Measurements from ENCODE around the gene GALK1.
A peak's percentile ranks its signal among the peaks of the same experiment; 100 is the strongest.

The GALK1 gene

DNA sequence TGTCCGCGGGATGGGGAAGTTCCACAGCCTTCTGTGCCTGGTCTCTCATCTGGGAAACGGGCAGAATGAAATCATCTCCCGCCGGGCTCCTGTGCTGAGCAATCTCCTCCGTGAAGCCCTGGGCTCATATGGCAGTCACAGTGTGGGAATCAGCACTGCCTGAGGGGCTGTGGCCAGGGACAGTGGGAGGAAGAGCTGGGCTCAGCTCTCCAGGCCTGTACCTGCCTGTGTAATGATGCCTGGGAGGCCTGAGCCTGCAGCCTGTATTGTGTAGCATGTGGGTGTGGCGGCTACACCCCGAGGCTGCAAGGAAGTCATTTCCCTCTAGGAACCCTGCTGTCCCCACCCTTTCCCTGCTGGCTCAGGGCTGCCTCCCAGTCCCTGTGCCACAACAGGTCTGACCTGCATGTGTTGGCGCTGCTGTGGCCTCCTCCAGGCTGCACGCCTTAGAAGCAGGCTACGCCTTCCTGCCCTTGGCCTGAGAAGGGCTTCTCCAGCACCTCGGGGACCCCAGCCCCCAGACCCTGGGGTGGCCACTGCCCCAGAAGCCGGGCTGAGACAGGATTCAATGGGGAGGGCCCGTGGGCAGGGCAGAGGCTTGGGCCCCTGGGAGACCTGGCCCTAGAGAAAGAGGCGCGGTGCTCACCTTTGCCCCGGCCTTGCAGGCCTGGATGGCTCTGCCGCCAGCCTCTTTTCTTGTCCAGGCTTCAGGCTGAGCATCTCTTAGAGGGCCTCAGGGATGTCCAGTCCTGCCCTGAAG is 41.6 kb downstream of the GALK1 start:
- DNase-seq, result no peak

DNA sequence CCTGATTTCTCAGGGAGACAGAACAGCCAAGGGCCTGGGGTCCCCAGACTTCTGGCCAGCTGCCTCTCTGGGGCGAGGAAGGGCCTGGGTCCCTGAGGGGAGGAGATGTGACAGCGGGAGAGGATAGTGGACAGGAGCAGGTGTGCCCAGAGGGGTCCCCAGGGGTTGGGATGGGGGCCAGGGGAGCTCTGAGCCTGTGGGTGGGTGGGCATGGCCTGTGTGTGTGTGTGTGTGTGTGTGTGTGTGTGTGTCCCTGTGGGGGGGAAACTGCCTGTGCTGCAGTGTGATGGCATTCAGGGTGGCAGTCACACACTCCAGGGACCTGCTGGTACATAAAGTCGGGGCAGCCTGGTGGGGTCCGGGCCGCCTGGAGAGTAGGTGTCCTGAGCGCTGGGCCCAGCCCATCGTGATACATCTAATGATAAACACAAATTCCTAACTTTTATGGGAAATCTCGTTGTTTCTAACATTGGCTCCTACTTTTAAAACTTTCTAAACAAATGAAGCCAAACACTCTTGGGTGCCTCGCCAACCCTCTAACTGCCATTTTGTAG is 42.4 kb downstream of the GALK1 start:
- DNase-seq, result no peak

DNA sequence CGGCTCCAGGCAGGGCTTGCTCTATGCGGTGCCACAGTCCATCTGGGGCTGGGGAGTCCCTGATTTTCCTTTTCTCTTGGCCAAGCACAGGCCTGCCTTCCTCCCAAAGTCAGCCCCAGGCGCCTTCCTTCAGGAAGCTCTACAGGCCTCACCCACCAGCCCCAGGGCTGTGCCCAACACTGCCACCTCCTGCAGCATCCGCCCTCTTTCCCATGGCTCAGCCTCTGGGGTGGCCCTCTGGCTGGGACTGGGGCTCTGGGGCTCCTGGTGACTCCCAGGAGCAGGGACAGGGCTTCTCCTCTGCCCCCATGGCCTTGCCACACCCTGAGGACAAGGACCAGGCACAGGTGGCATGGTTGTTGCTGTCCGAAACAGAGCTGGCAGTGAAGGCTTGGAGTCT is 42.9 kb downstream of the GALK1 start:
- peak in 1 of 2 experiments; percentile 27 for DNase-seq

DNA sequence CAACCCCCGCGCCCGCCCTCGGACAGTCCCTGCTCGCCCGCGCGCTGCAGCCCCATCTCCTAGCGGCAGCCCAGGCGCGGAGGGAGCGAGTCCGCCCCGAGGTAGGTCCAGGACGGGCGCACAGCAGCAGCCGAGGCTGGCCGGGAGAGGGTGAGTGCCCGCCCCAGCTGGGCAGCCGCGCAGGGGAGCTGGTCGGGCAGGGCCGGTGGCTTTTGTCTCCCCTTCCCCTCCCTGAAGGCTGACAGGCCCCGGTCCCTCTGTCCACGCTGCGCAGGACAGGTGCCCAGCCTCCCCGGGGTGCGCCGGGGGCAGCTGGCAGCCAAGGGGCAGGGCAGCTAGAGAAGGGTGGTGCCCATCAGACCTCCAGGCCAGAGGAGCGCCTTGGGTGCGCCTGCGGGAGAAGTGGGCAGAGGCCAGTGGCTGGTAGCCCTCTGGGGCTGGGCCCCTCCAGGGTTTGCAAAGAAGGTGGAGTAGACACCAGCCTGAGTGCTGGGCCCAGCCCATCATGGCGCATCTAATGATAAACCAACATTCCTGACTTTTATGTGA is 43.5 kb downstream of the GALK1 start:
- DNase-seq, result no peak

DNA sequence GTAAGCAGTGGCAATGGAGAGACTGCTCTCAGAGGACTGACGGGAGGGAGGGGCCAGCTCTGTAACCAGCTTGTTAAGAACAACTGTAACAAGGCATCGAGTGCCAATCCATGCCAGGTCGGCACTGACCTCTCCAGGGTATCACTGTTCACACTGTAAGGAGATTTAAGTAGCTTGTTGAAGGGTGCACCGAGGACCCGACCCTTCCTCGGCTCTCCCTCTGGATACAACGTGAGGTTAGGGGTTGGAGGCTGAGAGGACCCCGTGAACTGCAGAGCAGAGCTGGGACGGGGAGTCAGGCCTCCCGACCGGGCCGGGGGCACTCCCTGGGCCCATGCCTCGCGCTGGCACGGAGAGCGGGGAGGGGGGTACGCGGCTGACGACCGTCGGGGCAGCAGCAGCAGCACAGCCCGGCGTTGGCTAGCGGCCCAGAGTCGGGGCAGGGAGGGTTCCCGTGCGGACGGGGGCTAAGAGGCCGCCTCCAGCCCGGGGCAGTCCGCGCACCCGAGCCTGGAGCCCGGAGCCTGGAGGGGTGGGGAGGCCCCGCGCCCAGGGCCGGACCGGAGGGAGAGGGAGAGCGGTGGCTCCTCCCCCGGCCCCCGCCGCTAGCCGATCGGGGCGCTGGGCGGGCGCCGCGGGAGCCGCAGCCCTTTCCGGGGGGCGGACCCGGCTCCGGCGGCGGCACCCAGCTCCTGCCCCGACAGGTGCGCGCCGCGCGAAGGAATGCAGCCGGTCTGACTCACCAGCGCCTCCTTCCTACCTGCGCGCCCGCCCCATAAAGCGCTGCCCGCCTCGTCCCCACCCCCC is 44.1 kb downstream of the GALK1 start, which contains the start of gene ITGB4:
ITGB4 (plus strand) TSS at position 804 of the 807 bp plus-strand sequence. CDS start 3,245 bp downstream, outside the sequence.
- peak in 1 of 2 experiments; percentile 47 for DNase-seq

DNA sequence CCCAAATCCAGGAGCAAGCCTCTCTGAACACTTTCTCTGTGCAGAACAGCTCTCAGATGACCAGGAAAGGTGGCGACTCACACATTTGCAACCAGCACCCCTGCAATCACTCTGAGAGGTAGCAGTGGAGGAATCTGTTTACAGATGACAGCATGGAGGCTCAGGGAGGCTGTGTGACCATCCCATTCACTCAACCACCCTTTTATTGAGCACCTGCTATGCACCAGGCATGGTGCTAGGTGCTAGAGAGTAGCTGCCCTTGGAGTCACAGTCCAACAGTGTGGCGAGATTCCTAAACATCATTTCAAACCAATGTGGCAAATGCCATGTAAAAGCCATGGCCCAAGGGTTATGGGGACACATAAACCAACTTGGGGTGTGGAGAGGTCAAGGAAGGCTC is 45.3 kb downstream of the GALK1 start:
- no peak for DNase-seq

DNA sequence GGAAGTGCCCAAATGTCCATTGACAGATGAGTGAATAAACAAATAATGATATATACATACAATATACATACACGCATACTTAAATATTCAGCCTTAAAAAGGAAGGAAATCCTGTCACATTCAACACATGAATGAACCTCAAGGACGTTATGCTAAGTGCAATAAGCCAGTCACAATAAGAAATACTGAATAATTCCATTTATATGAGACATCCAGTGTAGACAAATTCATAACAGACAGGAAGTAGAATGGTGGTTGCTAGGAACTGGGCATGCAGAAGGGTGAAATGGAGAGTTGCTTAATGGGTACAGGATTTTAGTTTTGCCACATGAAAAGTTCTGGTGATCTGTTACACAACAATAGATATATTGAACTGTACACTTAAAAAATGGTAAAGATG is 52.5 kb downstream of the GALK1 start:
- peak in 1 of 2 experiments; percentile 32 for DNase-seq
